BLaER1 (cell line): Measurements from ENCODE around the gene SETD4.

Experiments
- H3K27ac ChIP-seq: shearing (Covaris generic); formaldehyde crosslinking; 2 replicates; pipeline ENCODE4 v1.8.1; 2022
- H3K27me3 ChIP-seq: shearing (Covaris generic); formaldehyde crosslinking; 2 replicates; pipeline ENCODE4 v1.8.1; 2022
- H3K36me3 ChIP-seq: shearing (Covaris generic); formaldehyde crosslinking; 2 replicates; pipeline ENCODE4 v1.8.1; 2022
- H3K4me1 ChIP-seq: shearing (Covaris generic); formaldehyde crosslinking; 2 replicates; pipeline ENCODE4 v1.8.1; 2022
- H3K4me2 ChIP-seq: shearing (Covaris generic); formaldehyde crosslinking; 2 replicates; pipeline ENCODE4 v1.8.1; 2022
- H3K4me3 ChIP-seq: shearing (Covaris generic); formaldehyde crosslinking; 2 replicates; pipeline ENCODE4 v1.8.1; 2022
- H3K9ac ChIP-seq: shearing (Covaris generic); formaldehyde crosslinking; 2 replicates; pipeline ENCODE4 v1.8.1; 2022
- H3K9me3 ChIP-seq: shearing (Covaris generic); formaldehyde crosslinking; 2 replicates; pipeline ENCODE4 v1.8.1; 2022
- H4K20me1 ChIP-seq: shearing (Covaris generic); formaldehyde crosslinking; 2 replicates; pipeline ENCODE4 v1.8.1; 2022
- Cebpa-rat ChIP-seq: shearing (Covaris generic); IDR thresholded peaks from 2 replicates; pipeline ENCODE4 v1.8.1; 2022

Gene SETD4

GRCh38 chr21:36097427-36098181 is 37.3 kb upstream of the SETD4 start:
- H4K20me1 ChIP-seq, result no peaks in the 10 kb centered on the region
- no peak overlapping the region for H3K27ac ChIP-seq
- no peak overlapping the region for H3K4me3 ChIP-seq
- peaks cover 50% of the 10 kb centered on the region for H3K9me3 ChIP-seq
- H3K9ac ChIP-seq, result no peak overlapping the region
- TF ChIP-seq Cebpa-rat, result no peak
- H3K4me1 ChIP-seq, result peaks cover 13% of the 10 kb centered on the region
- no peaks in the 10 kb centered on the region for H3K27me3 ChIP-seq
- peak overlapping the region; percentile 49 for H3K4me2 ChIP-seq
- H3K36me3 ChIP-seq, result no peaks in the 10 kb centered on the region

GRCh38 chr21:36096398-36097290 is 36.3 kb upstream of the SETD4 start:
- H3K27ac ChIP-seq, result no peak overlapping the region

GRCh38 chr21:36093512-36093911 is 33.2 kb upstream of the SETD4 start:
- Histone ChIP-seq H3K27ac (no peak overlapping the region), H3K9me3 (peaks cover 49% of the 10 kb centered on the region), H3K4me1 (peaks cover 13% of the 10 kb centered on the region), H3K36me3 (no peaks in the 10 kb centered on the region), H4K20me1 (no peaks in the 10 kb centered on the region), H3K9ac (no peak overlapping the region), H3K4me3 (no peak overlapping the region), H3K27me3 (no peaks in the 10 kb centered on the region), H3K4me2 (no peak overlapping the region)
- no peak for TF ChIP-seq Cebpa-rat

More at GRCh38 chr21:36096398-36097290, 36.3 kb upstream of the SETD4 start:
- H3K4me2 ChIP-seq, result no peak overlapping the region
- TF ChIP-seq Cebpa-rat, result no peak
- no peak overlapping the region for H3K4me3 ChIP-seq
- H3K9me3 ChIP-seq, result peaks cover 49% of the 10 kb centered on the region
- H3K27me3 ChIP-seq, result no peaks in the 10 kb centered on the region
- H3K4me1 ChIP-seq, result peaks cover 13% of the 10 kb centered on the region
- H4K20me1 ChIP-seq, result no peaks in the 10 kb centered on the region
- no peak overlapping the region for H3K9ac ChIP-seq
- no peaks in the 10 kb centered on the region for H3K36me3 ChIP-seq

- Histone ChIP-seq H3K27me3 (no peaks in the 10 kb centered on the region), H3K4me3 (no peak overlapping the region), H3K9me3 (peaks cover 49% of the 10 kb centered on the region), H3K4me2 (no peak overlapping the region), H3K36me3 (no peaks in the 10 kb centered on the region), H3K9ac (no peak overlapping the region), H3K4me1 (peaks cover 4% of the 10 kb centered on the region), H3K27ac (no peak overlapping the region), H4K20me1 (no peaks in the 10 kb centered on the region)
- TF ChIP-seq Cebpa-rat, result no peak
Observed at GRCh38 chr21:36092681-36093080, 32.4 kb upstream of the SETD4 start.

- H3K9ac ChIP-seq, result no peak overlapping the region
- no peak overlapping the region for H3K4me3 ChIP-seq
- H3K4me2 ChIP-seq, result no peak overlapping the region
- H3K9me3 ChIP-seq, result peaks cover 26% of the 10 kb centered on the region
- H3K27me3 ChIP-seq, result no peaks in the 10 kb centered on the region
- H3K36me3 ChIP-seq, result no peaks in the 10 kb centered on the region
- no peak for TF ChIP-seq Cebpa-rat
- no peaks in the 10 kb centered on the region for H3K4me1 ChIP-seq
- H3K27ac ChIP-seq, result no peak overlapping the region
- no peaks in the 10 kb centered on the region for H4K20me1 ChIP-seq
Observed at GRCh38 chr21:36089946-36090345, 29.6 kb upstream of the SETD4 start.

- Histone ChIP-seq H3K9ac (no peak overlapping the region), H3K4me2 (no peak overlapping the region), H3K4me1 (no peaks in the 10 kb centered on the region), H3K27ac (no peak overlapping the region), H3K36me3 (no peaks in the 10 kb centered on the region), H3K27me3 (no peaks in the 10 kb centered on the region), H3K4me3 (no peak overlapping the region), H3K9me3 (peaks cover 2% of the 10 kb centered on the region), H4K20me1 (no peaks in the 10 kb centered on the region)
- TF ChIP-seq Cebpa-rat, result no peak
Observed at GRCh38 chr21:36087362-36088138, 27.2 kb upstream of the SETD4 start.

GRCh38 chr21:36082237-36082664 is 21.9 kb upstream of the SETD4 start:
- Histone ChIP-seq H4K20me1 (no peaks in the 10 kb centered on the region), H3K27ac (no peak overlapping the region), H3K9ac (no peak overlapping the region), H3K4me1 (peaks cover 11% of the 10 kb centered on the region), H3K36me3 (no peaks in the 10 kb centered on the region), H3K9me3 (no peaks in the 10 kb centered on the region), H3K27me3 (no peaks in the 10 kb centered on the region), H3K4me3 (no peak overlapping the region), H3K4me2 (no peak overlapping the region)
- TF ChIP-seq Cebpa-rat, result no peak

GRCh38 chr21:36080386-36080785 is 20.1 kb upstream of the SETD4 start:
- Histone ChIP-seq H3K4me3 (no peak overlapping the region), H4K20me1 (no peaks in the 10 kb centered on the region), H3K36me3 (no peaks in the 10 kb centered on the region), H3K4me1 (peaks cover 11% of the 10 kb centered on the region), H3K9me3 (no peaks in the 10 kb centered on the region), H3K27ac (no peak overlapping the region), H3K9ac (no peak overlapping the region), H3K4me2 (no peak overlapping the region), H3K27me3 (no peaks in the 10 kb centered on the region)
- TF ChIP-seq Cebpa-rat, result no peak

GRCh38 chr21:36079671-36080070 is 19.3 kb upstream of the SETD4 start:
- Histone ChIP-seq H3K27me3 (no peaks in the 10 kb centered on the region), H3K9ac (no peak overlapping the region), H3K4me3 (no peak overlapping the region), H3K4me1 (peaks cover 11% of the 10 kb centered on the region), H3K4me2 (no peak overlapping the region), H3K36me3 (no peaks in the 10 kb centered on the region), H4K20me1 (no peaks in the 10 kb centered on the region), H3K27ac (no peak overlapping the region), H3K9me3 (no peaks in the 10 kb centered on the region)
- TF ChIP-seq Cebpa-rat, result no peak
